NCI-H2171 treated with DMSO at 0.1 percent for 48 hours (cell line): ENCODE results near the gene RBBP6.
"Not testable (repeated sequence)": the region's sequence is repeated elsewhere in the genome, so short reads cannot be mapped to it uniquely, and the experiment has no call there.

Experiments used
- DNase-seq: peaks from one replicate; lab custom pipeline; 2025; lab: John Stamatoyannopoulos, UW

The RBBP6 gene

GRCh38 chr16:24539295-24539849 lies at the start of gene RBBP6:
Gene RBBP6, plus strand, starts transcription at chr16:24539566. Its CDS starts 1,061 bp downstream, at chr16:24540627.
- peak; percentile 95 for DNase-seq

GRCh38 chr16:24490866-24491265 lies 48.5 kb upstream of the RBBP6 start:
- DNase-seq: no peak

GRCh38 chr16:24491731-24492130 lies 47.6 kb upstream of the RBBP6 start:
- DNase-seq: no peak

- DNase-seq: no peak
These were observed 45.5 kb upstream of the RBBP6 start for GRCh38 chr16:24493821-24494220.

GRCh38 chr16:24495207-24495606 lies 44.2 kb upstream of the RBBP6 start:
- DNase-seq: not testable (repeated sequence)

GRCh38 chr16:24497440-24497839 lies 41.9 kb upstream of the RBBP6 start:
- DNase-seq: peak; percentile 4

- DNase-seq: no peak
These were observed 40.1 kb upstream of the RBBP6 start for GRCh38 chr16:24499193-24499814.

GRCh38 chr16:24504472-24505345 lies 34.7 kb upstream of the RBBP6 start:
- DNase-seq: peak; percentile 68

GRCh38 chr16:24505959-24506358 lies 33.4 kb upstream of the RBBP6 start:
- DNase-seq: no peak

GRCh38 chr16:24507959-24508480 lies 31.3 kb upstream of the RBBP6 start:
- DNase-seq: no peak

GRCh38 chr16:24508614-24509013 lies 30.8 kb upstream of the RBBP6 start:
- peak; percentile 10 for DNase-seq

- no peak for DNase-seq
These were observed 29.8 kb upstream of the RBBP6 start for GRCh38 chr16:24509536-24509935.

- DNase-seq: no peak
These were observed 28.2 kb upstream of the RBBP6 start for GRCh38 chr16:24511174-24511573.

- DNase-seq: no peak
These were observed 27.6 kb upstream of the RBBP6 start for GRCh38 chr16:24511792-24512191.

GRCh38 chr16:24514096-24514495 lies 25.3 kb upstream of the RBBP6 start:
- no peak for DNase-seq

- DNase-seq: no peak
These were observed 24.2 kb upstream of the RBBP6 start for GRCh38 chr16:24515186-24515585.

GRCh38 chr16:24516900-24517669 lies 22.3 kb upstream of the RBBP6 start:
- peak; percentile 81 for DNase-seq

- DNase-seq: no peak
These were observed 20.9 kb upstream of the RBBP6 start for GRCh38 chr16:24518498-24518897.

GRCh38 chr16:24520983-24521382 lies 18.4 kb upstream of the RBBP6 start:
- no peak for DNase-seq

GRCh38 chr16:24522751-24523150 lies 16.6 kb upstream of the RBBP6 start:
- DNase-seq: no peak

- no peak for DNase-seq
These were observed 15.8 kb upstream of the RBBP6 start for GRCh38 chr16:24523569-24523968.
